Measurements from ENCODE around the gene FARS2.

FARS2 gene

GRCh38 chr6:5219011-5219691 is 42.2 kb upstream of the FARS2 start:
- CTCF ChIA-PET: interaction anchor here (0.6 to 0.8 kb wide), 4 partner anchors 12 to 857 kb away, joined by 3 to 4 read pairs (median 4); no protein-coding TSS in a partner anchor
- POLR2A ChIA-PET (ENCODE audit: low non-redundant PET): no interaction called here
- no peak for TF ChIP-seq CTCF (conservative IDR thresholded peaks at IDR 0.05; ENCODE audit: low read depth)
- DNase-seq (ENCODE audit: low spot score): no peak
- H3K27ac ChIP-seq: no peak overlapping the region

- ChIA-PET POLR2A (ENCODE audit: low non-redundant PET) (no interaction called here), CTCF (no interaction called here)
Observed at GRCh38 chr6:5220443-5220842, 40.9 kb upstream of the FARS2 start.

GRCh38 chr6:5223309-5223708 is 38.0 kb upstream of the FARS2 start:
- no peak for DNase-seq (ENCODE audit: low spot score)
- H3K27ac ChIP-seq: no peak overlapping the region
- TF ChIP-seq CTCF (conservative IDR thresholded peaks at IDR 0.05; ENCODE audit: low read depth): no peak
- ChIA-PET CTCF (interaction anchor here (0.7 kb wide), 1 partner anchor 80 kb away, joined by 4 read pairs; no protein-coding TSS in a partner anchor), POLR2A (ENCODE audit: low non-redundant PET) (no interaction called here)

More at GRCh38 chr6:5220443-5220842, 40.9 kb upstream of the FARS2 start:
- no peak for TF ChIP-seq CTCF (conservative IDR thresholded peaks at IDR 0.05; ENCODE audit: low read depth)
- no peak for DNase-seq (ENCODE audit: low spot score)
- no peak overlapping the region for H3K27ac ChIP-seq

GRCh38 chr6:5229356-5229755 is 32.0 kb upstream of the FARS2 start:
- H3K27ac ChIP-seq: no peak overlapping the region
- ChIA-PET POLR2A (ENCODE audit: low non-redundant PET) (no interaction called here), CTCF (interaction anchor here (0.6 kb wide), 1 partner anchor 100 kb away, joined by 3 read pairs; no protein-coding TSS in a partner anchor)
- TF ChIP-seq CTCF (conservative IDR thresholded peaks at IDR 0.05; ENCODE audit: low read depth): no peak
- no peak for DNase-seq (ENCODE audit: low spot score)

- H3K27ac ChIP-seq: no peak overlapping the region
- POLR2A ChIA-PET (ENCODE audit: low non-redundant PET): no interaction called here
- no peak for TF ChIP-seq CTCF (conservative IDR thresholded peaks at IDR 0.05; ENCODE audit: low read depth)
- DNase-seq (ENCODE audit: low spot score): no peak
- CTCF ChIA-PET: no interaction called here
Observed at GRCh38 chr6:5230081-5230480, 31.2 kb upstream of the FARS2 start.

- DNase-seq (ENCODE audit: low spot score): no peak
- POLR2A ChIA-PET (ENCODE audit: low non-redundant PET): no interaction called here
- CTCF ChIA-PET: interaction anchor here (0.6 to 0.7 kb wide), 2 partner anchors 12 to 1876 kb away, joined by 4 read pairs; no protein-coding TSS in a partner anchor
- no peak overlapping the region for H3K27ac ChIP-seq
- TF ChIP-seq CTCF (conservative IDR thresholded peaks at IDR 0.05; ENCODE audit: low read depth): no peak
Observed at GRCh38 chr6:5231289-5231688, 30.0 kb upstream of the FARS2 start.
